ENCODE results near the gene EHD4. TPM values are rescaled to one million over a fixed set of nuclear protein-coding genes. Genes with fewer than 3 reads are reported as not detected.

EHD4 gene
- total RNA-seq, 1 donor from 2014 or later = 2.0 TPM

GRCh38 chr15:41901431-41901830 lies 70.9 kb downstream of the EHD4 start:
- no peak for DNase-seq (ENCODE audit: low spot score in 2 of 2)

DNA sequence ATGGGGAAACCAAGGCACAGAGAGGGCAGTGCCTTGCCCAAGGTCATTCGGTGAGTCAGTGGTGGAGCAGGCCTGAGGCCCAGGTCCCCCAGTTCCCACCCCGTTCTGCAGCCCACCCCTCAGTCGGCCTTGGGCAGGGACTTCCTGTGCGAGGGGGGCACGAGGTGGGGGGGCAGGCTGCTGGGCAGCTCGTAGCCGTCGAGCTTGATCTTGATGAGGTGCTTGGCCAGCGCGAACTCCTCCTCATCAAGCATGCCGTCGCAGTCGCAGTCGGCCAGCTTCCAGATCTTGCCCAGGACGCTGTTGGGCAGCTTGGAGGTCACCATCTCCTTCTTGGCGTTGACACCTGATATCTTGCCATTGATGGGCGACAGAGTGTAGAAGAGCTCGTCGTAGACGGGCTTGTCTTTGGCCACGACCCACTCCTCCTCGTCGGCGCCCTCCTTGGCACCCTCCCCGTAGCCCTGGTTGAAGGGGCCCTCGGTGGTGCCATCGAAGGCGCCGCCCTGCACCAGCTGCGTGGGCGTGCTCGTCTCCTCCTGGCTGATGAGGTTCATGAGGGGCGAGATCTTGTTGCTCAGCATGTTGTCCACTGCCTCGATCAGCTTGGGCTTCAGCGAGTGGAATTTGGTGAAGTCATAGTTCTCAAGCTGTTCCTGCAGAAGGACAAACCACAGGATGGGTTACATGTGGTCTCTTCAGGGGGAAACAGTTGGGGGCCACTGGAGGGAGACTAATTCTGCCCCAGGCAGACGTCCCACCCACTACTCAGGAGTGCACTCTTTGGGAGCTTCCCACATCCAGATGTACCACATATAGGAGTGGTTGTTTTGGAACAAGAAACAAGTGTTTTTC lies 71.6 kb downstream of the EHD4 start:
- DNase-seq (ENCODE audit: low spot score in 2 of 2) (no peak), FAIRE-seq (no peak)

More at GRCh38 chr15:41901431-41901830, 70.9 kb downstream of the EHD4 start:
- no peak for FAIRE-seq

GRCh38 chr15:41899854-41900442 lies 72.4 kb downstream of the EHD4 start:
- FAIRE-seq (no peak), DNase-seq (ENCODE audit: low spot score in 2 of 2) (no peak)

- DNase-seq (ENCODE audit: low spot score in 2 of 2) (peak in 1 of 2 donors; percentile 14), FAIRE-seq (no peak)
Observed at GRCh38 chr15:41897363-41897799, 75.0 kb downstream of the EHD4 start.

GRCh38 chr15:41896566-41896965 lies 75.8 kb downstream of the EHD4 start:
- no peak for FAIRE-seq
- DNase-seq (ENCODE audit: low spot score in 2 of 2) = no peak

DNA sequence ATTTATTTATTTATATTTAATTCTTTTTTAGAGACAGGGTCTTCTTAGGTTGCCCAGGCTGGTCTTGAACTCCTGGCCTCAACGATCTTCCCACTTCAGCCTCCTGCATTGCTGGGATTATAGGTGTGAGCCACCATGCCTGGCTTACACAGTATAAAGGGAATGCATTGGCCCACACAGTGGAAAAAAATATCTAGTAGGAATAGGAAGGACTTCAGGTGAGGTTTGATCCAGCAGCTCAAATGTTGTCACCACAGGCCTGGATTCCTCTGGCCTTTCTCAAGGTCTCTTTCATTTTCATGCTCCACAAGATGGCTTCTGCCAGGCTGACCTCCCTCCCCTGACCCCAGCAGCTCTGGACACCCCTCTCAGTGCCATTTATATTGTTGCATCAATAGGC lies 76.4 kb downstream of the EHD4 start:
- no peak for FAIRE-seq
- no peak for DNase-seq (ENCODE audit: low spot score in 2 of 2)

DNA sequence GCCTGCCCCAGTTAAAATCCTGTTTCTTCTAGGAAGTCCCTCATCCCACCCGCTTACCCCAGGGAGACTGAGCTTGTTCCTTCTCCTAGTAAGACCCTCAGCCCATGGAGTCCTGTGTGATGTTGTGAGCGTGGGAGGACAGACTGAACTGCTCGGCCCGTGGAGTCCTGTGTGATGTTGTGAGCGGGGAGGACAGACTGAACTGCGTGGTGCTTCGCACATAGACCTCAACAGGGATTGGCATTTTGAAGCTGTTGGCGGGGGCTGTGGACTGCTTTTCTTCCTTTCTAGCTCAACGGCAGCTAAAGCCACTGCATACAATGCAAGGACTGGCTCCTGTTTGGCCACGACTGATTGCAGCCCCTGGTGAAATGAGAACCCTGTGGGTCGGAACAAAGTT lies 76.9 kb downstream of the EHD4 start:
- FAIRE-seq (no peak), DNase-seq (ENCODE audit: low spot score in 2 of 2) (no peak)

- peak in 1 of 2 donors; percentile 83 for DNase-seq (ENCODE audit: low spot score in 2 of 2)
- no peak for FAIRE-seq
Observed at GRCh38 chr15:41894791-41895463, 77.4 kb downstream of the EHD4 start.

DNA sequence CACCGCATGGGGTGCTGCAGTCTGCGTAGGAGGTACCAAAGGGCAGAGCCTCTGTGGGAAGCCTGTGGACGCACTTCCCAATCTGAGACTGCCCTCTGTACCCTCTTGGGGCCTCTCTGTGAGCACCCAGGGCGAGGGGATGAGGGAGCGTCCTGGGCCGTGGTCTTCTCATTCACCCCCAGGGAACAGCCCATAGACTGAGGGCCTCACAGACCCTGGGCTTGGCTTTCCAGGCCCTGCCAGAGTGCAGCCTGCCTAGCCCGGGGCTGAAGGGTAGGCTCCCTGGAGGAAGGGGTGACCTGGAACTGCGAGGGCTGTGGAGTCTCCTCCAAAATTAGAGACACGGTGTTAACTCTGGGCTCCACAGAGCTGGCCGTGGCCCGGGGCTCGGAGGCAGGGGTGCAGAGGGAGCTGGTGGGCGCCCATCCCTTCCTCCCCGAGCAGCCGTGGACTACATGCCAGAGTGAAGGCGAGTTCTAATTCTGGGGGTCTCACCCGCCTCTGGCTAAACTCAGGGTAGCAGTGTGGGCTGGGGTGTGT lies 78.0 kb downstream of the EHD4 start:
- FAIRE-seq (no peak), DNase-seq (ENCODE audit: low spot score in 2 of 2) (no peak)

GRCh38 chr15:41893422-41894250 lies 78.7 kb downstream of the EHD4 start, which contains the start of gene SPTBN5:
Gene SPTBN5, minus strand, starts transcription at chr15:41894053. Its CDS starts 556 bp downstream, at chr15:41893497.
- DNase-seq (ENCODE audit: low spot score in 2 of 2) (no peak), FAIRE-seq (no peak)

DNA sequence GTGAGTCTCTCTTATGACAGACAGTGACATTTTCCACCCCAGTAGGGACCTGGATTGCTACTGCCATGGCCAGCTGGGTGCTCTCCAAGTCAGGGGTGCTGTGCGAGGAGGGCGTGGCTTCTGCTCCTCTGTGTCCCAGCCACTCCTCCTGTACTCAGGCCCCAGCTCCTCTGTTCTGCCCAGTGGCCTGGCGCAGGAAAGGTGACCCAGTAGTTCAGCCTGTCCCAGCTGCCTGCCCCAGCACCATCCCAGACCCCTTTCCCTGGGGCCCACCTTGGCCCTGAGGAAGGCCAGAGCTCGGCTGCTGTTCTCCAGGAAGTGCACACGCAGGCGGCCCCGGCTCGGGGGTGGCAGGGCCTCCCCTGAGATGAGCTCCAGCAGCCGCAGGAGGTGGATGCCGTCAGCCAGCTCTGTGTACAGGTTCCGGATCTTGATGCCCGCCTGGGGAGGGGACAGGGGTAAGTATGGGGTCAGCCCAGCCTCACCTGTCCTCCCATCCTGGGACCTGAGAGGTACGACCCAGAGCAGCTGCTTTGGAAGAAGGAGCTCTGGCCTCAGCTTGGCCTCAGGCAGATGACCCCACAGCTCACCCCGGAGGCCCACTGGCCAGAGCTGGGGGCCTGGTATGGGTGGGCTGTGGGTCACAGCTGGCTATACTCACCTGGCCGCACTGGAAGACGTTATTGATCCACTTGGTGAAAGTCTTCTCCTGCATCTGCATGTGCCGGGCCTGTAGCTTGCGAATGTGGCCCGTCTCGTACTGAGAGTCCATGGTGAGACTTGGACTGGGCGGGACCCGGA lies 79.5 kb downstream of the EHD4 start:
- FAIRE-seq = no peak
- no peak for DNase-seq (ENCODE audit: low spot score in 2 of 2)

DNA sequence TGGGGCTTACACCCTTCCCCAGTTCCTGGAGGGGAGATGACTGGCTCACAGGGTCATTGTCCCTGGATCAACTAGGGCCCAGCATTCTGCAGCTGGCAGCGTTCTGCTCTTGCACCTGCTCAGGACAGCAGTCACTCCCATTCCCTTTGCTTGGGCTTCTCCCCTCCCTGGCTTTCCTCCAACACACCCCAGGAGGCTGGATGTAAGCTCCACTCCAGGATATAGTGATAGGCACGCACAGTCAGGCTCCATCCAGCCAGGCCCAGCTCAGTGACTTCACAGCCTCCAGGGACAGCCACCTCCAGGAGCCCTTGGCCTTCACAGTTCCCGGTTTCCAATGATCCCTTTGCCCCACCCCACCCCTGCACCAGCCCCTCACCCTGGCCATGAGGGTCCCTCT lies 80.4 kb downstream of the EHD4 start:
- DNase-seq (ENCODE audit: low spot score in 2 of 2) = no peak
- no peak for FAIRE-seq

GRCh38 chr15:41891226-41891625 lies 81.1 kb downstream of the EHD4 start:
- FAIRE-seq (no peak), DNase-seq (ENCODE audit: low spot score in 2 of 2) (no peak)

GRCh38 chr15:41890050-41890690 lies 82.2 kb downstream of the EHD4 start:
- FAIRE-seq (no peak), DNase-seq (ENCODE audit: low spot score in 2 of 2) (no peak)

DNA sequence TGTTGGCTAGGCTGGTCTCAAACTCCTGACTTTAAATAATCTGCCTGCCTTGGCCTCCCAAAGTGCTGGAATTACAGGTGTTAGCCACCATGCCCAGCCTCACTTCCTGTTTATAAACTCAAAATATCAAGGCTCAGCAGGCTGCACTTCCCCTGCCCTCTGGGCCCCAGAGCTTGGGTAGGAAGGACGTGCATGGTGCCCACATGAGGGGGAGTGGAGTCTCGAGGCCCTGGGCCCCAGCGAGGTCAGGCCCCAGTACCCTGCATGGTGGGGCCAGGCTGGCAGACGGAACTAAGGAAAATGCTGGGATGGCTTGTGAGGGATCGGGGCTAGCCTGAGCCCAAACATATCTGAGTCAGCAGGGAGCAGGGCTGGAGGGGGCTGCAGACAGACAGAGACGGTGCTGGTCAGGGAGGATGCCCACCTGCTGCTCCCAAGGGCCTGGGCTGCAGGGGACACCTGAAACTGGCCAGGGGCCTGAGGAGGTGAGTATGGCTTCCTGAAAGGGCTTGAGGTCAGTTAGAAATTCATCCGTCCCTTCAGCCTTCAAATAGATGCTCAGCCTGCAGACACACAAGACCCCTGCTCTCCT lies 83.6 kb downstream of the EHD4 start:
- no peak for DNase-seq (ENCODE audit: low spot score in 2 of 2)
- no peak for FAIRE-seq

DNA sequence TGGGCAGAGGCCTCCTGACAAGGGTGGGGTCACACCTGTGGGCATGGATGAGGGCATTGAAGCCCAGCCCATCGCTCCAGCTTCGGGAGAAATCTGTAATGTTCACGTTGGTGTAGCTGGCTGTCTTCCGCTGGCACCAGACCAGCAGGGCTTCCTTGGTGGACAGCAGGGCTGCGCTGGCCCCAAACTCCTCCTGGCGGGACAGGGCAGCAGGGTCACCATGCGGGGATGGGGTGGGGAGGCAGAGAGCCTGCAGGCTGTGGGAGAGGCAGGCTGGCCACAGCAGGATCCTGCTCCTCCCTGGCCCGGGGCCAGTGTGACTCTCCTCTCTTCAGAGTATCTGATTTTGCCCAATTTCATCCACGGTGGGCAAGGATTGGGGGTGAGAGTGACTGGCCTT lies 84.5 kb downstream of the EHD4 start:
- no peak for FAIRE-seq

GRCh38 chr15:41887161-41887560 lies 85.2 kb downstream of the EHD4 start:
- no peak for FAIRE-seq
- DNase-seq (ENCODE audit: low spot score in 2 of 2) = no peak

More for the DNA sequence above, 84.5 kb downstream of the EHD4 start:
- no peak for DNase-seq (ENCODE audit: low spot score in 2 of 2)

- FAIRE-seq = no peak
- DNase-seq (ENCODE audit: low spot score in 2 of 2) = no peak
Observed at GRCh38 chr15:41886741-41887140, 85.6 kb downstream of the EHD4 start.
